ENCODE measurements around the gene TAF1C. TPM values are rescaled to one million over a fixed set of nuclear protein-coding genes. Genes with fewer than 3 reads are reported as not detected.

Gene TAF1C
- total and polyA plus RNA-seq, 10 of the 15 experiments (the other 5 are each of a cell fraction or from before 2014, with no cell fraction given) = 0.98 to 40.1 (median 15.4) TPM

- TF ChIP-seq ZSCAN29 (IDR thresholded peaks at IDR 0.05) (no peak), KLF5 (IDR thresholded peaks at IDR 0.05; ENCODE audit: partially characterized antibody) (no peak), SPI1 (IDR thresholded peaks at IDR 0.05; ENCODE audit: borderline replicate concordance, insufficient read depth, low read depth, low read length) (no peak)
These were observed 25.8 kb upstream of the TAF1C start (continued) for GRCh38 chr16:84212631-84213030.

- Histone ChIP-seq H4K20me1 (ENCODE audit: control insufficient read depth, insufficient read depth) (no peaks in the 10 kb centered on the region), H3K4me2 (ENCODE audit: control insufficient read depth, insufficient read depth) (no peak overlapping the region), H3K9me3 (replicated peaks; ENCODE audit: control insufficient read depth, insufficient read depth, low read length) (no peaks in the 10 kb centered on the region; the same call in 2 of the 3 replicates), H3K27me3 (replicated peaks in 1 of 2; ENCODE audit: control insufficient read depth in 2 of 2, insufficient read depth in 2 of 2, low read length in 1 of 2) (no peaks in the 10 kb centered on the region), H3K4me1 (ENCODE audit: control insufficient read depth, insufficient read depth, low read length) (no peaks in the 10 kb centered on the region), H3K79me2 (ENCODE audit: control insufficient read depth, insufficient read depth, low read length) (no peaks in the 10 kb centered on the region), H2AFZ (ENCODE audit: control insufficient read depth, low read depth, low read length) (no peak overlapping the region), H3K9ac (ENCODE audit: control insufficient read depth, insufficient read depth, low read length) (no peak overlapping the region), H3K27ac (ENCODE audit: control insufficient read depth, insufficient read depth) (no peak overlapping the region), H3K36me3 (ENCODE audit: control insufficient read depth in 2 of 2, insufficient read depth in 2 of 2, low read length in 1 of 2) (no peaks in the 10 kb centered on the region), H3K4me3 (no peak overlapping the region)
- ChIA-PET SMC1A (ENCODE audit: uncharacterized antibody, unreplicated experiment) (interaction anchor here (0.5 kb wide), 1 partner anchor 84 kb away, joined by 3 read pairs; no protein-coding TSS in a partner anchor), RAD21 (ENCODE audit: unreplicated experiment) (no interaction called here), POLR2A (no interaction called here), CTCF (interaction anchor here (0.8 kb wide), 1 partner anchor 25 kb away, joined by 3 read pairs; no protein-coding TSS in a partner anchor)
- FAIRE-seq (no peak), ATAC-seq (no peak), DNase-seq (ENCODE audit: low read depth, low spot score) (no peak)
- TF ChIP-seq CHD1 (IDR thresholded peaks at IDR 0.05; ENCODE audit: low read depth, low read length) = no peak
- TF ChIP-seq STAT3 (IDR thresholded peaks at IDR 0.05; ENCODE audit: low read depth, low read length) = no peak
- TF ChIP-seq NR2F1 (conservative IDR thresholded peaks at IDR 0.05) = no peak
- no peak for TF ChIP-seq ESRRA (IDR thresholded peaks at IDR 0.05; ENCODE audit: low read length)
- no peak for TF ChIP-seq FOS (IDR thresholded peaks at IDR 0.05; ENCODE audit: borderline replicate concordance, extremely low read depth, insufficient read length)
- no peak for TF ChIP-seq MXI1 (IDR thresholded peaks at IDR 0.05; ENCODE audit: low read depth, low read length)
- TF ChIP-seq STAT1 (conservative IDR thresholded peaks at IDR 0.05) = no peak
- no peak for TF ChIP-seq BACH1 (IDR thresholded peaks at IDR 0.05; ENCODE audit: borderline replicate concordance)
- TF ChIP-seq TCF12 (IDR thresholded peaks at IDR 0.05; ENCODE audit: low read depth, low read length) = no peak
- TF ChIP-seq EP300 (IDR thresholded peaks at IDR 0.05; ENCODE audit: borderline replicate concordance in 1 of 2, control insufficient read depth in 1 of 2, low read depth in 2 of 2, low read length in 2 of 2) = no peak
- 43% methylated on average over 4 of the region's 4 CpGs for WGBS (ENCODE audit: insufficient coverage, insufficient replicate concordance, low lambda C conversion rate, missing lambda C conversion rate)
- in situ Hi-C loops (cut with MboI) = no loop called here
- BruUV-seq (replicated peaks) = no TSS peak
- intact Hi-C loops (cut with micrococcal nuclease; ENCODE audit: unreplicated experiment) = no loop called here
These were observed 25.3 kb upstream of the TAF1C start for GRCh38 chr16:84212154-84212553.
